Peyer's patch (tissue), 4 donors: Measurements from ENCODE around the gene UBAC2.

Source experiments
- POLR2A ChIP-seq, 2 donors: fragments of 450-650 bp; IDR thresholded peaks; one replicate each; pipeline ENCODE4 v1.5.1; 2017; ENCODE audit warnings: antibody characterized with exemption in 2 of 2, mild to moderate bottlenecking in 2 of 2, moderate library complexity in 2 of 2
- TF ChIP-seq, protein P1 (sequence below), 6 experiments: fragments of 450-650 bp in 4 of 6; fragments of 200-600 bp in 2 of 6; sonication (generic) in 1 of 6; IDR thresholded peaks; one replicate each; pipeline ENCODE4 v1.5.1; 2017 to 2019; ENCODE audit warnings: antibody characterized with exemption in 6 of 6, mild to moderate bottlenecking in 3 of 6, moderate library complexity in 1 of 6

DNA sequence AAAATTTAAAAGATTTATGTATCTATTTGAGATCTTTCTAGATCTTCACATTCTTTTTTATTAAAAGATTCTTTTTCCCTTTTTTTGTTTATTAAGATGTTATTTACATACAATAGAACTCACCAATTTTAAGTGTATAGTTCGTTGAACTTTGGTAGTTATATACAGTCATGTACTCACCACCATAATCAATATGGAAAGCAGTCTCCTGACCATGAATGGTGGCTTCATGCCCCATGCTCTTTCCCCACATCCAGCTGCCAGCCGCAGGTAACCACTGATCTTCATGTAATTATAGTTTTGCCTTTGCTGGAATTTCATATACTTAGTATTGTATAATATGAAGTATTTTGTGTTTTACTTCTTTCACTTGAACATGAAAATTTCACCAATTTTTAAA, 127.1 kb downstream of the UBAC2 start:
- TF ChIP-seq, protein P1, sequence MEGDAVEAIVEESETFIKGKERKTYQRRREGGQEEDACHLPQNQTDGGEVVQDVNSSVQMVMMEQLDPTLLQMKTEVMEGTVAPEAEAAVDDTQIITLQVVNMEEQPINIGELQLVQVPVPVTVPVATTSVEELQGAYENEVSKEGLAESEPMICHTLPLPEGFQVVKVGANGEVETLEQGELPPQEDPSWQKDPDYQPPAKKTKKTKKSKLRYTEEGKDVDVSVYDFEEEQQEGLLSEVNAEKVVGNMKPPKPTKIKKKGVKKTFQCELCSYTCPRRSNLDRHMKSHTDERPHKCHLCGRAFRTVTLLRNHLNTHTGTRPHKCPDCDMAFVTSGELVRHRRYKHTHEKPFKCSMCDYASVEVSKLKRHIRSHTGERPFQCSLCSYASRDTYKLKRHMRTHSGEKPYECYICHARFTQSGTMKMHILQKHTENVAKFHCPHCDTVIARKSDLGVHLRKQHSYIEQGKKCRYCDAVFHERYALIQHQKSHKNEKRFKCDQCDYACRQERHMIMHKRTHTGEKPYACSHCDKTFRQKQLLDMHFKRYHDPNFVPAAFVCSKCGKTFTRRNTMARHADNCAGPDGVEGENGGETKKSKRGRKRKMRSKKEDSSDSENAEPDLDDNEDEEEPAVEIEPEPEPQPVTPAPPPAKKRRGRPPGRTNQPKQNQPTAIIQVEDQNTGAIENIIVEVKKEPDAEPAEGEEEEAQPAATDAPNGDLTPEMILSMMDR (IDR thresholded peaks at IDR 0.05) = no peak
- no peak for TF ChIP-seq POLR2A (IDR thresholded peaks at IDR 0.05)
